Breast epithelium (tissue), 3 donors: ENCODE measurements around the gene DUSP22.

Experiments
- CTCF ChIP-seq, 3 donors: fragments of 450-650 bp; IDR thresholded peaks; one replicate each; pipeline ENCODE4 v1.5.1; 2016 to 2017; ENCODE audit warnings: antibody characterized with exemption in 3 of 3, mild to moderate bottlenecking in 3 of 3, moderate library complexity in 3 of 3
- POLR2A ChIP-seq: fragments of 450-650 bp; IDR thresholded peaks from one replicate; pipeline ENCODE4 v1.6.1; 2016; ENCODE audit warnings: antibody characterized with exemption, mild to moderate bottlenecking, moderate library complexity
- POLR2AphosphoS5 ChIP-seq, 3 donors: sonication (generic); formaldehyde crosslinking; IDR thresholded peaks; one replicate each; pipeline ENCODE4 v1.6.1; 2017; ENCODE audit warnings: antibody characterized with exemption in 3 of 3

GRCh38 chr6:301526-301925 lies 9.2 kb downstream of the DUSP22 start:
- TF ChIP-seq CTCF (IDR thresholded peaks at IDR 0.05), result no peak
- no peak for TF ChIP-seq POLR2A
- TF ChIP-seq POLR2AphosphoS5 (IDR thresholded peaks at IDR 0.05), result no peak
